GM21723 (cell line): ENCODE measurements around the gene FHAD1.

Source experiments
- ATAC-seq: cut with Tn5 transposase; IDR thresholded peaks from one replicate; pipeline ENCODE4 v1.9.1; 2021; ENCODE audit warnings: mild to moderate bottlenecking, moderate library complexity; ENCODE audit not compliant: unreplicated experiment

FHAD1 gene

DNA sequence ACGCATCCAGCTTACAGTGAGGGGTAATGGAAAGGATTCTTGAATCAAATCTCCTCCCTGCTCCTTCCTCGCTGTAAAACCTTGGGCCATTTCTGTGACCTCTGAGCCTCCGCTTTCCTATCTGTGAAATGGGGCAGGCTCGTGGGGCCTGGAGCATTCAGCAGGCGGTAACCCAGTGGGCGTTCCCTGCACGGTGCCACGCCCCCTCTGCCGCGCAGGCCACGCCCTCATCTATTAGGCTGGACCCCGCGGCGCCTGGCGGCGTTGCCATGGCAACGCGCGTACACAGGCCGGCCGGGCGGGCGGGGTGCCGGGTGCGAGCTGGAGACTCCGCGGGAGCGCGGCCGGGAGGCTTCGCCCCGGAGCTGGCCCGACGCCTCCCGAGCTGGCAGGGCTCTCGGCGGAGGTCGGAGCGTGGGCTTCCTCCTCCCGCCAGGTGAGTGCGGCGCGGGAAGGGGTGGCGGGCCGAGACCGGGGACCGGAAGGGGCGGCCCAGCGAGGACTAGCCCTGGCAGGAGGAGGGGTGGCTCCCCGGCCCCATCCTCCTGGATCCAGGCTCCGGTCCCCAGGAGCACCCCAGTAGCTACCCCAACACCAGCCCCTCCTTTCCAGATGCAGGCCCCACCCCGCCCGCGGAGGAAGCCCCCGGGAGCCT, at the start of gene FHAD1:
Gene FHAD1, plus strand, starts transcription at position 264 of the 655 bp plus-strand sequence. CDS start 4,562 bp downstream, outside the sequence.
- no peak for ATAC-seq

DNA sequence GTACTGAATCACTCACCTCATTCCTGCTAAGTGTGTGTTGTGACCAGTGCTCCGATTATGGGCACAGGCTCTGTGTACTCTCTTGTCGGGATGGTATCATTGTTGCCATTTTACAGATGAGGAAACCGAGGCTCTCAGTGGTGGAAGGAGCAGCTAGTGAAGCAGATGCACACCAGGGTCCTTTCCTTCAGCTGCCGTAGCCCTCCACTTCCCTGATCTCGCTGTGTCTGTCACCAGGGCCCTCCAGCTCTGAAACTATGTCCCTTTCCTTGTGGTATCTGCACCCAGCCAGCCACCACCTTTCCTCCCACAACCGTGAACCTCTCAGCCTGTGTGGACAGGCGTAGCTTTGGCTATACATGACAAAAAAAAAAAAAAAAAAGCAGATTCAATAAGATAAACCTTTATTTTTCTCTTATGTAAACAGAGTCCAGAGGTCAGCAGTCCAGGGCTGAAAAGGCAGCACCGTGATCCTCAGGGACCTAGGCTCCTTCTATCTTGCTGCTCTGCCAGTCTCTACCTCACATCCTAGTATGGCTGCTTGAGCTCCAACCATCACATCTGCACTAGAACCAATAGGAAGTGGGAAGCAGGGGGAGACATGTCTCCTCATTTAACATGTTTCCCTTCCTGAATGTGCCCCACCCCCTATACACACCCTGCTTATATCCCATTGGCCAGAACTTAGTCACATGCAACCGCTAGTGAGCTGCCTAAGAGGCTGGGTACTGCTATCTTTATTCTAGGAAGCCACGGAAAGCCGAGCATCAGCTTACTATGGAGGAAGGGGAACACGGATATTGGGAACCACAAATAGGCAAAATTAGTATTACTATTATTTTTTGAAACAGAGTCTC, 49.2 kb upstream of the FHAD1 start:
- ATAC-seq, result no peak

DNA sequence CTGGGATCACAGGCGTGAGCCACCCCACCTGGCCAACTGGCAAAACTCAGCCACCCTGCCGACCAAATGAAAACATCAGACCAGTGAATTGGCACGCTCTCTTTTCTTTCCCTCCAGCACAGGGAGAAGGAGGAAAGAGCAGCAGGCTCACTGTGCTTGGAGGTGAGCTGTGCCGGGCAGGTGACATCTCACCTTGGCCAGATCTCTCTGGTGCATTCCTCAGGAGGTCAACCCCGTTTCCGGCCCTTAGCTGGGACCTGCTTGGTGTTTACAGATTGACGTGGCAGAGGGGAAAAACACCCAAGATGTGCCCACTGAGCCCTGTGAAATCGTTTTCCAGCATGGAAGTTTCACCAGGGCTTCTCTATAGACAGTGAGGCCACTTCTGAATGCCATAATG, 48.3 kb upstream of the FHAD1 start:
- no peak for ATAC-seq

DNA sequence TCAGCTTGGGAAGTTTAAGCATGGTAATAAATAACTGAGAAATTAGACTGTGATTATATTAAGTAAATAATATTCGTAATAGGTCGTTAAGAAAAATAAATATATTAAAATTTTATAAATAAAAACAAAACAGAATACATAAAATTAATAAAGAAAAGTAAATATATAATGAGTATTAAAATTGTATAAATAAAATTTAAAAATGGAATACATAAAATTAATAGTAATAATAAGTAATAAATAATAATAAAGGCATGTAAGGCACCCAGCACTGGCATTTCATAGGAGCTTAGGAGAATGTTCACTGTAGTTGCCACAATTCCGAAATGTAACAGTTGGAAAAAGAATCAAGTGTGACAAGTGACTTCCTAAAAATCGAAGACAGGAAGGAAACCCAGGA, 45.8 kb upstream of the FHAD1 start:
- ATAC-seq, result no peak

DNA sequence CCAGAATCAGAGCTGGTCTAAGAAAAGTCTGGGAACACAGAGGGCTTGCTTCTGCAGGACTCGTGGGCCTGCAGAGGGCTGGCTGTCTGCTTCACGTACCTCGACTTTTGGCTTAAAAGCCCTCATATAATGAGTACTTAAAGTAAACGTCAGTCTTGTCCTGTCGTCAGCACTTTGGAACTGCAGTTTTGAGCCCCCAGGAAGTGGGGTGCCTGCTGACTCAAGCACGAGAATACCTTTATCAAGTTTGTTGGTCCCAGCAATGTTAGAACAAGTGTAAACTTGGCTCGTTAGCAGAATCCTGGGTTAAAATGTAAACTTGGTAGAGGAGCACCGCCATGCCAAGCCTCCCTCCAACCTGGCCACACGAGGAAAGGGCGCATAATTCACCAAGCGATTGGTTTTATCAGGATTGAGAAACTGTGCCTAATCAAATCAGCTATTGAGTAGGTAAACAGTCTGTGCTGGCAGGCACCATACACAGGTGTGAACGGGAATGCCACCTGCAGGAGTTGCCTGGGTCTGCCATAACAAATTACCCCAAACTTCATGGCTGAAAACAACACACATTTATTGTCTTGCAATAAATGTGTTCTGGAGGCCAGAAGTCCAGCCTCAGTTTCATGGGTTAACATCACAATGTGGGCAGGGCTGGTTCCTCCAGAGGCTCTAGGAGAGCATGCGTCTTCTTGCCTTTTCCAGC, 45.0 kb upstream of the FHAD1 start:
- no peak for ATAC-seq

DNA sequence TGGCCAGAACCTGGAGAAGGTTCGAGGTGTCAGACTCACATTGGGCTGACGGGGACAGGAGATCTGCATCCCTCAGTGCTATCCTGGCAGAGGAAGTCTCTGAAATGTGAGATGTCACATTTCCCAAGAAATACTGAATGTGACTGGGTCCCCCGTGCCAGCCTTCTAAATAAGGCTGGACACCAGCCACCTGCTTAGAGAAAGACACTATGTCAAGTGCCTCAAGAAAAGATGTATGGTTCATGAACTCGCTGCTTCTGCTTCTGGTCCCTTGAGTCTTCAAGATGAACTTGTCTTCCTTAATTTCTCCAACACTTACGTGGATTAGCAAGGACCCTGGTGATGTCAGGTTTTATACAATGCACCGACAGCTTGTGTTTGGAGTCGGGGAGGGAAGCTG, 42.1 kb upstream of the FHAD1 start:
- no peak for ATAC-seq

DNA sequence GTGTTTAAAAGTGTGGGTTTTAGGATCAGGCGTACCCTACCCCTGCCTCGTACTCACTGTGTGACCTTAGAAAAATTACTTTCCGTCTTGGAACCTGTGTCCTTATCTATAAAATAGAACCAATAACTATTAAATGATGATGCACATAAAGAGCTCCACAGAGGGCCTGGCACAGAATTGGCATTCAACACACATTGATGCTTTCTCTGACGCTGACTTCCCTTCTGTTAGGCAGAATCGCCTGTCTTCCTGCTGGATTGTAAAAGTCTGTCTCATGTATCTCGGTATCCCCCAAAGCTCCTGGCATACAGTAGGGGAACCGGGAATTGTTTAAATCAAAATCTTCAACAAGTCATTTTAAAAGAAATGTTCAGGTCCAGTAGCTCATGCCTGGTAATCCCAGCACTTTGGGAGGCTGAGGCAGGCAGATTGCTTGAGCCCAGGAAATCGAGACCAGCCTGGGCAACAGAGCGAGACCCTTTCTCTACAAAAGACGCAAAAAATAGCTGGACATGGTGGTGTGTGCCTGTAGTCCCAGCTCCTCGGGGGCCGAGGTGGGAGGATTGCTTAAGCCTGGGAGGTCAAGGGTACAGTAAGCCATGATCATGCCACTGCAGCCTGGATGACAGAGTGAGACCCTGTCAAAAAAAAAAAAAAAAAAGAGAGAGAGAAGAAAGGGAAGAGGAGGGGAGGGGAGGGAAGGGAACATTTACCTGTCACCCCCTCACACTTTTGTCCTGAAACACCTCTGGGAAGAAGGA, 41.3 kb upstream of the FHAD1 start:
- ATAC-seq, result no peak

DNA sequence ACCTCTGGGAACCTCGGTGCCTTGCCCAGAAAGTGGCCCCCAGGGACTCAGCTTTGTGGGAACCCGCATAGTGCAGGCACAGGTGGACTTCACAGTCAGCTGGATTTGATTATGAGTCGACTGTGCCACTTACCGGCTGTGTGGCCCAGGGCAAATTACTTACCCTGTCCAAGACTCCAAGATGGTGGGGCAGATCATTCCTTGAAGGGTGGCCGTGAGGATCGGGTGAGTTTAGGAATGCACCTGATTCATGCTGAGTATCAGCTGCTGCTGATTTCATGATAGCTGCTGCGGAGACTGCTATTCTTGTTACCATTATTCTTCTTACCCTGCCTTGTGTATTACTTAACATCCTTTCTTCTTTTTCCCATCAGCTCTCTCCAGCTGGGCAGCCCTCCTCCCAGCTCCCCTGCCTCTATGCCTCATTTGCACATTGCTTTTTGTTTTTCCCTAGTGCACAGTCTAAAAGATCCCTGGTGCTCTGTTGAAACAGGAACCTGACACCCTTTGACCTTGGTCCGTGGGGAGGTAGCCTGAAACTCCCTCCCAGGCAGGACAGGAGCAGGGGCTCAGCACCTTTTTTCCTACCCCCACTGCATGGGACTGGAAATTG, 40.5 kb upstream of the FHAD1 start:
- ATAC-seq, result no peak

DNA sequence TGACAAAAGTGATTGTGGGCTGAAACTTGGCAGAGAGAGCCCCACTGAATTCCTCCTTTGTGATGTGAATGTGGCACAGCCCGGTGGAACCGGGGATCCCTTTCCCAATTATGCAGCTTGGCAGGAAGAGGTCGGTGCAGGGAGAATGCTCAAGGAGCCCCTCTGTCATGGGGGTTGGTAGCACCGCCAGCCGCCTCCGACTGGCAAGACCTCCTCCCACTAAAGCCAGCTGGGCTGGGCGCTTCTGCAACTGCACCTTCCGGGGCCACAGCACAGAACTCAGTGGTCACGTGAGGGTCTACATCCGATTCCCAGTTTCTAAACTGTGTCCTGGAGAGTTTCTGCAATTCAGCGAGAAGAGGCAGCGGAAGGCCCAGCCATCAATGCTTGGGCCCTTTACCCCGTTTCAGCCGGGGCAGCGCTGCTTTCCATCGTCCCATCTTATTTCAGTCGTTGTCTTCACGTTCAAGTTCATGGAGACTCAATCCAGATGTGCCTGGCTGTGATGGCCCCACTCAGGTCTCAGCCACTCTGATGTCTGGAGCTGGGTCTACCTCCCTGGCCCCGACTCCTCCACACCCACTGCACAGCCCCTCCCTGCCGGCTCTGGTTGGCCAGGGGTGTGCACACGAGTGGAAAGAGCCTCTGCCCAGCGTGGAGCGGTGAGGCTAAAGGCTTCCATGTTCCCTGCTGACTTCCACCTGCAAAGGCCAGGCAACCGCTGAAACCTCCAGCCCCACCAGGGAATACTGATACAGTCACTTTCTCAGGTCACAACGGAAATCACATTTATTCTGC, 39.8 kb upstream of the FHAD1 start:
- ATAC-seq, result no peak

DNA sequence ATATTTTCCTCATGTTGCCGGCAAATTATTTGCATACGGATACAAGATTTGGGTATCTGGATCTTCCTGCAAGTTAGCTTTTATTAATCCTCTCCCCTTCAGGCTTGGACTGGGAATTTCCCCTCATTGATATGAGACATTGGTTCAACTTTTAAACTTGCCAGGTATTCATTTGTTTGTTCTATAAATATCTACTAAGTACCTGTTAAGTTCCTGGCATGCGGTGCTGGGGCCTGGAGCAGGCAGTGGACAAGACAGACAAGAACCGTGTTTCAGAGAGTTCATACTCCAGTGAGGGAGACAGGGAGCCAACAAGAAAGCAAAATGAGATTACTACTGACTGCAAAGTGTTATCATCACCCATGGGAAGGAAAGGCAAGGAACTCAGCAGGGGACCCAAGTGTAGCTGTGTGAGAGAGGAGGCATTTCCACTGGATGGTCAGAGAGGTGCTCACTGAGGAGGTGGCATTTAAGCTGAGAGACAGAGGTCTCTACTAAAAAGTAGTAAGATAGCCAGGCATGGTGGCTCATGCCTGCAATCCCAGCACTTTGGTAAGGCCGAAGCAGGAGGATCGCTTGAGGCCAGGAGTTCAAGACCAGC, 39.1 kb upstream of the FHAD1 start:
- no peak for ATAC-seq

DNA sequence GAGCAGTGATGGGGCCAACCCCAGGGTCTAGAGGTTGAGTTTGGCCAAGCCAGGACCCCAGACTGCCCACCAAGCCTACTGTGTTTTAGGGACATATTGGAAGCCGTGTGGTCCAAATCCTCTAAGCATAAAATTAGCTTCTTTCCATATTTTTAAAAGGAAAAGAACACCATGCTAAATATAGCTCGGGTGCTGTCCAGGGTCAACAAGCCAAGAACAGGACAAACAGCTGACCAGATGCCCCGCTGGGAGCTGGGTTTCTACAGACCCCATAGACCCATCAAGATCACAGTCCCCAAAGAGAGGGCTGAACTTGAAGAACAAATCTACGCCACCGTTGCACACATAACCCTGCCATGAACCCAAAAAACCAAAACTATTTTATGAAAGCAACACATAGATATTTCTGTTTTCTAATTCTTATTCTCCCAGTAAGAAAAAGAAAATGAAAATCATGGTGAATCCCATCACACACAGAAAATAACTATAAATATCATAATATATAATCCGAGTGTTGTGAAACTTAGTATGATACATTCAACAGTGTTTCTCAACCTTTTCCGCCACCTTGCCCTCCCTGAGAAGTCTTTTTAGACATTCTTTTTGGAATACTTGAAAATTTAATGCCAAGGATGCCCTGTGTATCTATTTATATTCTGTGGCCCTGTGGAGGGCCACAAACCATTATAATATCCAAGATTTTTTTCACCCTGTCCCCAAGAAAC, 36.2 kb upstream of the FHAD1 start:
- no peak for ATAC-seq

DNA sequence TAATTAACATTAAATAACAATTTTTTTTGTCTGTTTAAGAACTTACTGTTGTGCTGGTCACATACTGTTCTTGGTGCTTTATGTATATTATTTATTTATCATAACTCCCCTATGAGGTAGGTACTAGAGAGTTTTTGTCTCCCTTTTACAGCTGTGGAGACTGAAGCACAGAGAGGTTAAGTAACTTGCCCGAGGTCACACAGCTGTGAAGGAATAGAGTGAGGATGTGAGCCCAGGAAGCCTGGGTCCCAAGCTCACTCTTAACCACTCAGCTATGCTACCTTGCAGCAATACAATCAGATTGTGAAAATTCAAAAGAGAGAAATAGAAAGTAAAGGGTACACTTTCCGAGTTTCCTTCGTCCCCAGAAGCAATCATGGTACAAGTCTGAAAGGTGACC, 35.6 kb upstream of the FHAD1 start:
- ATAC-seq, result no peak

DNA sequence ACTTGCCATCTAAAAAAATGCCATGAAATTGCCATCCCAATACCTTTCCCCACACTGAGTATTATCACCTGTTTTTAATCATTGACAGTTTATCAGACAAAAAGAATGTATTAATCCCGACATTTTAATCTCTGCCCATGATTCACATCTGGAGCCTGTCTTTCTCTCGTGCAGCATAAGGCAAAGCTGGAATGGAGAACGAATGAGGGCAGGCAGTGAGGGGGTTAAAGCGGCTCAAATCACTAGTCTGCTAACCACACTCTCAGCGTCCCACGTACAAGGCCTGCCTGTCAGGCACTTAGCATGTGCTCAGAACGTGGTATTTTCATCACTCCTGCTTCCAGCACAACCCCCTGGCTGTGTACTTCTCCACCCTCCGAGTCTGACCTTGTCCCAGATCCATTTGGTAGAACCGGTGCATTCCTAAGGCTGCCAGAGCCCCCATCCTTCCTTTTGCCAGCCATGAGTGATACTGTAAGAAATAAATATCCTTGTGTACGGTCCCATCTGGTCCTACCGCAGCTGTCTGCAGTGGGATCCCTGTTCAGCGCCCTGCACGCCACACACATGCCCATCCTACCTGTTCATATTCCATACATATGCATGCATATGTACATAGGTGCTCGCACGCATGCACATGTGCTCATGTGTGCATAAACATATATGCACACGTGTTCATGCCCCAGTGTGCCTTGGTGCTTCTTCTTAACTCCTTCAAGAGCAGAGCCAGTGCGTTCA, 34.6 kb upstream of the FHAD1 start:
- no peak for ATAC-seq

DNA sequence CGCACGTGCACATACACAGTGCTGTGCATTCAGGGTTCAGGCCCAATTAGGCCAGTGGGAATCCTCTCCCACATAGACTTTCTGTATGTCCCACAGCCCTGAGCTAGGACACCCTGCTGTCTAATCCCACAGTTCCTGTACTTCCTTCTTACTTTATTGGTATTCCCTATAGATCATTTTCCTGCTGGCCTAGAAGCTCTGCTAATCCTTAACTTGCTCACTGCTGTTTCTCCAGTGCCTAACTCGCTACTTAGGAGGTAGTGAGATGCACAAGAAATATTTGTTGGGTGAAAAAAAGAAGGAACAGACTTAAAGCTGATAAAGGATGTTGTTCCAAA, 34.1 kb upstream of the FHAD1 start:
- ATAC-seq, result no peak

DNA sequence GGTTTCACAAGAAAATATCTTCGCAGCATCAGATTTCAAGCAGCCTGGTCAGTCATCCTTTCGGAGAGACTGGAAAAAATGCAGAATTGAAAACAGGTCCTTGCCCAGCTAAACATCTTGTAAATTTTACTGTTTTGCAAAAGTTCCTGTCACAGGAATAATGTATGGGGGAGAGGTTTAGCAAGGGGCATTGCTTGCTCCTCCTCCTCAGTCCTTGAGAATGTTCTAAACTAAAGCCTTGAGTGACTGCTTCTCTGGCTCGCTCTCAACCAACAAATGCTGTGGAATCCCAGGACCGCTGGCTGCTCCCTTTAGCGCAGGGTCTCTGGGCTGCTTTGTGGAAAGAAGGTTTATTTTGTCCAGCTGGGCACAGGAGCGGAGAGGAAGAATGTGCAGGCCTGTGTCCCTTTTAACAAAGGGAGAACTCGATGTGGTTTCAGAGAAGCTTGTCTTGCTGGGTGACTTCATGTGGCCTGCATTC, 33.6 kb upstream of the FHAD1 start:
- ATAC-seq, result no peak

DNA sequence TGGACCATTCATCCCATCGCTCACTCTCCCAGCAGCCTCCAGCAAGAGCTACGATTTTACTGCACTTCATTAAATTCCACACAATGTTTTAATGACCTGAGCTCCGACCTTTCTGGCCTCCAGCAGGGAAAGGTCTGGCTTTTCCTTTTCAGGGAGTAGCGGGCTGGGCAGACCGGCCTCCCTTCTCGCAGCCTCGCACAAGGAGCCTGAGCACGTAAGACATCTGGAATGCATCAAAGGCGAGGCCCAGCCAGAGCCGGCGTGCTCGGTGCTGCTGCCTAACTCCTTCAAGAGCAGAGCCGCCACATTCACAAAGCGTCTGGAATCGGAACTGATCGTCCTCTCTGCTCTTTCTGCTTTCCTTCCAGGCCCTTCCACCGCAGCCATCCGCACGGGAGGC, 32.5 kb upstream of the FHAD1 start:
- ATAC-seq, result no peak

DNA sequence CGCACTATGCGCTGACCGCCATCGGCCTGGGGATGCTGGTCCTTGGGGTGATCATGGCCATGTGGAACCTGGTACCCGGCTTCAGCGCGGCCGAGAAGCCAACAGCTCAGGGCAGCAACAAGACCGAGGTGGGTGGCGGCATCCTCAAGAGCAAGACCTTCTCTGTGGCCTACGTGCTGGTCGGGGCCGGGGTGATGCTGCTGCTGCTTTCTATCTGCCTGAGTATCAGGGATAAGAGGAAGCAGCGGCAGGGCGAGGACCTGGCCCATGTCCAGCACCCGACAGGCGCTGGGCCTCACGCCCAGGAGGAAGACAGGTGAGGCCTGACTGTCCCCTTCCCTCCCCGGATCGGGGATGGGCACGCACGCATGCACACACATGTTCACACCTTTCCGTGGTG, 31.9 kb upstream of the FHAD1 start:
- no peak for ATAC-seq

DNA sequence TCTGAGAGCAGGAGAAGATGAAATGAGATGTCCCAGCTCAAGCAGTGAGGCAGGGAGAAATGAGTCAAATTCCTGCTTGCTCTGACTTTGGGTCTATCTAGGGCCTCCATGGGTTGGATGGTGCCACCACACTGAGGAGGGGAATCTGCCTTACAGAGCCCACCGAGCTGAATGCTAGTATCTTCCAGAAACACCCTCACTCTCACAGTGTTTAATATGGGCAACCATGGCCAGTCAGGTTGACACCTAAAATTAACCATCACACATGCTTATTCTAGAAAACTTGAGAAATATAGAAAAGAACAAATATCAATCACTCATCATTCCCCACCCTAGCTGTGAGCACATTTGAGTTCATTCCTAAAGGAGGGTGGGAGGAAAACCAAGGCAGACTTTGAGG, 29.4 kb upstream of the FHAD1 start:
- ATAC-seq, result no peak
